HCT116 (cell line): ENCODE measurements around the gene FGD3.

ENCODE experiments used
- CBX3 ChIP-seq: IDR thresholded peaks from 2 replicates; pipeline ENCODE4 v1.6.1; 2012; ENCODE audit warnings: low read depth
- ELF1 ChIP-seq: IDR thresholded peaks from 2 replicates; pipeline ENCODE4 v1.6.1; 2012; ENCODE audit warnings: low read depth, borderline replicate concordance
- EZH2 ChIP-seq: fragments of 200-600 bp; sonication (generic); IDR thresholded peaks from 2 replicates; pipeline ENCODE4 v1.6.1; 2017; ENCODE audit warnings: antibody characterized with exemption, mixed run types
- POLR2A ChIP-seq: IDR thresholded peaks from 2 replicates; pipeline ENCODE4 v1.7.0; 2011; ENCODE audit warnings: borderline replicate concordance; ENCODE audit not compliant: insufficient read depth, insufficient read length; ENCODE audit errors: extremely low read depth
- ZNF274 ChIP-seq: fragments of 200-500 bp; sonication (Bioruptor generic); IDR thresholded peaks from 2 replicates; pipeline ENCODE4 v1.6.1; 2014; ENCODE audit warnings: mild to moderate bottlenecking, low read depth, low read length, inconsistent platforms
- TF ChIP-seq, protein P1 (sequence below): IDR thresholded peaks from 2 replicates; pipeline ENCODE4 v1.6.1; 2012
- TF ChIP-seq, protein P2 (sequence below), 3 experiments: fragments of 200-600 bp in 1 of 3; sonication (generic) in 1 of 3; IDR thresholded peaks in 2 of 3; conservative IDR thresholded peaks in 1 of 3; 2 replicates each; pipeline ENCODE4 v1.5.1; 2012 to 2017; ENCODE audit warnings: low read depth in 2 of 3, low read length in 2 of 3, antibody characterized with exemption in 1 of 3, borderline replicate concordance in 1 of 3, control low read depth in 1 of 3, mild to moderate bottlenecking in 1 of 3, mixed read lengths in 1 of 3, mixed run types in 1 of 3, moderate library complexity in 1 of 3; ENCODE audit not compliant: insufficient read depth in 1 of 3

DNA sequence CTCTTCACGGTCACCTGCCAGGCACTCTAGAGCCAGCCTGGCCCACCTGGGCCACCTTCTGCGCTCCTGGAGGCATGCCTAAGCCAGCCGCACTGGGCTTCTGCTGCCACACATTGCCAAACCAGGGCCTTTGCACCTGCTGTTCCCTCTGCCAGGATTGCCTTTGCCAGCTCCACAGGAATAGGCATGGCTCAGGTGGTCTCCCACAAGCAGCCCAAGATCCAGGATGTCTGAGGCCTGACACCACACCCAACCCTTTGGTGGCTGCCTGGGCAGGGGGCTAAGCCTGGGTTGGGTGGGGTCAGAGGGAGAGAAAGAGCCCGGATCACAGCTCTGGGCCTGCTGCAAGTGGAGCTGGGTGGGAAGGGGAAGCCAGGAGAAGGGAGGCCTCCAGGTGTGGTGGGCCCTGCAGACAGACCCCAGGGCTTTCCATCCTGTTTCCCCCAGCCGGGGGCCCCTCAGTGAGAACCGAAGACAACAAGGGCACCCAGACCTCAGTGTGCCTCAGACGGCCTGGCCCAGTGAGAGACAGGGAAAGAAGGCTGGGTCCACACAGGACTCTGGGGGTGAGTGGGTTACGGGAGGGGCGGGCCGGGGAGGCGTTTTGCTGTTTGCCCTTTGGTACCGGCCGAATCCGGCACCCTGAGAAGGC, 110.5 kb downstream of the FGD3 start:
- no peak for TF ChIP-seq CBX3
- TF ChIP-seq, protein P1, sequence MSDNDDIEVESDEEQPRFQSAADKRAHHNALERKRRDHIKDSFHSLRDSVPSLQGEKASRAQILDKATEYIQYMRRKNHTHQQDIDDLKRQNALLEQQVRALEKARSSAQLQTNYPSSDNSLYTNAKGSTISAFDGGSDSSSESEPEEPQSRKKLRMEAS: no peak
- TF ChIP-seq, protein P2, sequence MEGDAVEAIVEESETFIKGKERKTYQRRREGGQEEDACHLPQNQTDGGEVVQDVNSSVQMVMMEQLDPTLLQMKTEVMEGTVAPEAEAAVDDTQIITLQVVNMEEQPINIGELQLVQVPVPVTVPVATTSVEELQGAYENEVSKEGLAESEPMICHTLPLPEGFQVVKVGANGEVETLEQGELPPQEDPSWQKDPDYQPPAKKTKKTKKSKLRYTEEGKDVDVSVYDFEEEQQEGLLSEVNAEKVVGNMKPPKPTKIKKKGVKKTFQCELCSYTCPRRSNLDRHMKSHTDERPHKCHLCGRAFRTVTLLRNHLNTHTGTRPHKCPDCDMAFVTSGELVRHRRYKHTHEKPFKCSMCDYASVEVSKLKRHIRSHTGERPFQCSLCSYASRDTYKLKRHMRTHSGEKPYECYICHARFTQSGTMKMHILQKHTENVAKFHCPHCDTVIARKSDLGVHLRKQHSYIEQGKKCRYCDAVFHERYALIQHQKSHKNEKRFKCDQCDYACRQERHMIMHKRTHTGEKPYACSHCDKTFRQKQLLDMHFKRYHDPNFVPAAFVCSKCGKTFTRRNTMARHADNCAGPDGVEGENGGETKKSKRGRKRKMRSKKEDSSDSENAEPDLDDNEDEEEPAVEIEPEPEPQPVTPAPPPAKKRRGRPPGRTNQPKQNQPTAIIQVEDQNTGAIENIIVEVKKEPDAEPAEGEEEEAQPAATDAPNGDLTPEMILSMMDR (IDR thresholded peaks at IDR 0.05 in 2 of 3, conservative IDR thresholded peaks at IDR 0.05 in 1 of 3; ENCODE audit: borderline replicate concordance in 1 of 3, insufficient read depth in 1 of 3, low read depth in 2 of 3, low read length in 2 of 3): no peak
- TF ChIP-seq ELF1: no peak
- TF ChIP-seq ZNF274: no peak
- TF ChIP-seq EZH2: no peak
- no peak for TF ChIP-seq POLR2A
